HK-2 (cell line): ENCODE data around the gene PBX3.

Source experiments
- DNase-seq: peaks from one replicate; pipeline ENCODE4 v3.0.0-alpha.2; 2018; ENCODE audit not compliant: unreplicated experiment

Gene PBX3

GRCh38 chr9:125995006-125995405 is 247.8 kb downstream of the PBX3 start:
- no peak for DNase-seq

GRCh38 chr9:125995706-125996105 is 248.5 kb downstream of the PBX3 start:
- DNase-seq = no peak

DNA sequence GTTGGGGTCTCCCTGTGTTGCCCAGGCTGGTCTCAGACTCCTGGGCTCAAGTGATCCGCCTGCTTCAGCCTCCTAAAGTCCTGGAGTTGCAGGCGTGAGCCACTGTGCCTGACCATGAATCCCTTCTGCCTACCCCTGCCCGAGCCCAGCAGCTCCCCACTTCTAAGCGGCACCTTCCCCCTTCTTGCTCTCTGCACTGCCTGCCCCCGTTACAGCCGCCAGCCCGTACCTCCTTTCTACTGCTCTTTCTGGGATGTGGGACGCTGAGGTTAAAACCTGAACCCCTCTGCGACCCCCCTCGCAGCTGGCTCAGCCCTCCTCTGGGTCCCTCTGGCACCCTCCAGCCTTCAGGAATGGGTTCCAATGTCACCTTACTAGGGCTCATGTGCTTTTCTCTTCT is 249.6 kb downstream of the PBX3 start:
- no peak for DNase-seq

DNA sequence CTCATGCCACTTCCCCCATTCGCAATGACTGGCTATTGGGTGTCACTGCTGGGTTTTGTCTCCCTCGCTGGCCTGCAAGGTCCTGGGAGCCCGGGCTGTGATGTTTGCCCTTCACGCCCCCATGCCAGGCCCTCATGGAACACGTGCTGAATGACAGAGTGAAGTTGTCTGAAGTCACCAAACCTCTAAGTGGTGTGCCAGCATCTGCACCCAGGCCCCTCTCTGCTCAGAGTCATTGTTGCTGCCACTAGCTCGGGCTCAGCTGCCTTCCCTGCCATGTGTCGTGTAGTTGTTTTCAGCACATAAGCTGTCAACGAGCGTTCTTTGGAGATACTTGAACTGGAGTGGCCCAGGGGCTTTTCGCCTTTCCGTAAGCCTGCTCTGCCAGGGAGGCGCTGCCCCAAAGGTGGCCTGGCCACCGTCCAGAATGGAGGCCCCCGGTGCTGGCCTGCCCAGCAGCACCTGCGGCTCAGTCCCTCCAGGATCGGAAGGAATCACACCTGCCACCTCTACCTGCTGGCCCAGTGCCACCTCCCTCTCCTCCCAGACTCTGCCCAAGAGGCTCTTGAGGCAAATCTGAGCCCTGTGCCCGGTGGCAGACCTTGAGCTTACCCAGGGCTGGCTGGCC is 250.1 kb downstream of the PBX3 start:
- DNase-seq = no peak

DNA sequence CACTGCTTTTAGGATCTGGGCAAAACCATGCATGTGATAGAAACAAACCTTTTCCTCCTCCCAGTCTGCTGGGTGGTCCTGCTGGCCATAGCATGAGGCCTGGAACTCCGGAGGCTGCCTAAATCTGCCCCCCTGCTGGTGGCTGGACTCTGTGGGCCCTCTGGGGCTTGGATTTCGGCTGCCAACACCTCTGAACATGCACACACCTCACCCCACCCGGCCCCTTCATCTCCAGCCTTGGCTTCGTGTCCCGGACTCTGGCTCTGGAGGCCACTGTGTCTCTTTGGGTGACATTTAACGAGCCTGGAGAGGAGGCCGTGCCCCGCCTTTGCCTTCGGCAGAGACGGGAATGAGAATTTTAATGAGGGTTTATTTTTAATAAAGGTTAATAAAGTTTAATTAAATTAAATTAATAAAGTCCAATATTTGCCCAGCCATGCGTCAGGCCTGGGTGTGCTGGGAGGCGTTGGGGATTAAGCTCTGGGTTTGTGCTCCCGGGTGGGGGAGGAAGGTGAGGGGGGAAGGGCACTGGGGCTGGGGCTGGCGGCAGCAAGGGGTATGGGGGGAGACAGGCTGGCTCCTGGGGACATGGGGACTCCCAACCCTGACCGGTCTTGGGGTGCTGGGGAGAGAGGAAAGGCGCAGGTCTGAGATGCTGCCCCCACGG is 251.8 kb downstream of the PBX3 start:
- no peak for DNase-seq

DNA sequence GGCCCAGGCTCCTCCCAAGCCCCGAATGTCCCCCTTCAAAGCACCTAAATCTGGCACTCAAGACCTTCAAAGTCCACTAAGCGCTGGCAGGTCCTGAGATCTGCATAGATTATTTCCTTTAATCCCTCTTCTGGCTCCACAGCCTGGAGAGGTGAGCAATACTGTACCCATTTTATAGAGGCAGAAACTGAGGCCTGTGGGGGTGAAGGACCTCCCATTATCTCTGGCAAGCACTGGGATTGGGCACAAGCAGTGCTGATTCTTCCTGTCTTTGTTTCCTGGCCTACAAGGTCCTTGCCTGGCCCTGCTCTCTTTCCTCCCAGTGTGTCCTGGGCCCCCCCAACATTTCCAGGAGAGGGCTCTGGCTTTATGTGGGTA is 252.3 kb downstream of the PBX3 start:
- DNase-seq = no peak

GRCh38 chr9:126000256-126000655 is 253.1 kb downstream of the PBX3 start:
- no peak for DNase-seq

DNA sequence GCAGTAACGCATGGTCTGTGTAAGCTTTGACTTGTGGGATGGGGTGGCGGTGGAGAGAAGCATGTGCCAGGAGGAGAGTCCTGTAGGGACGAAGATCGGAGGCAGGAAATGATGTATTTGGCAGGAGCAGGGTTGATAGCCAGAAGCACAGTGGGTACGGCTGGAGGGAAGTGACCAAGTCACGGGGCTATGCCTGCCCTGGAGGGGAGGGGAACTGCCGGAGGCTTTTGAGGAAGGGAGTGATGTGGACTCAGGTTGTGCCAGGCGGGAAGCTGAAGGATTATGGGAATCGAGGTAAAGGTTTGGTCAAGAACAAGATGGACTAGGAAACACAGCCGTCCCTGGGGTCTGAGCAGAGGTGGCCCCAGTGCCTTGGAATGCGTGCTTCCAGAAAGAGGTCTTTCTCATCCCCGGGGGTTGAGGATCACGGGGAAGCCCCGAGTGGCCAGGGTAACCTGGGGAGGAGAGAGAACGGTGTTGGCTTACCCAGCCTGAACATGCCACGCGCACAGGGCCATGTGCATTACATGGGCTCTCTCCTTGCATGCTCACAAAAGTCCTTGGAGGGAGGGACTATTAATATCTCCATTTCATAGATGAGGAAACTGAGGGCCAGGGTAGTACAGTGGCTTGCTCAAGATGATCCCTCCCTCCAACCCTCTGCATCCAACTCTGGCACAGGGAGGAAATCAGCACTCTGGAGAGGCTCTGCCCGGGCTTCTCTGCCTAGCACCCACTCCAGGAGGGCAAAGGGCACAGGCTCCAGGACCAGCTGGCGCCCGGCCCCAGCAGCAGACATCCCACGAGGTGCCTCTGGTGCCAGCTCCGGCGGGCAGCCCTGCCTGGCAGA is 253.8 kb downstream of the PBX3 start:
- DNase-seq = no peak

DNA sequence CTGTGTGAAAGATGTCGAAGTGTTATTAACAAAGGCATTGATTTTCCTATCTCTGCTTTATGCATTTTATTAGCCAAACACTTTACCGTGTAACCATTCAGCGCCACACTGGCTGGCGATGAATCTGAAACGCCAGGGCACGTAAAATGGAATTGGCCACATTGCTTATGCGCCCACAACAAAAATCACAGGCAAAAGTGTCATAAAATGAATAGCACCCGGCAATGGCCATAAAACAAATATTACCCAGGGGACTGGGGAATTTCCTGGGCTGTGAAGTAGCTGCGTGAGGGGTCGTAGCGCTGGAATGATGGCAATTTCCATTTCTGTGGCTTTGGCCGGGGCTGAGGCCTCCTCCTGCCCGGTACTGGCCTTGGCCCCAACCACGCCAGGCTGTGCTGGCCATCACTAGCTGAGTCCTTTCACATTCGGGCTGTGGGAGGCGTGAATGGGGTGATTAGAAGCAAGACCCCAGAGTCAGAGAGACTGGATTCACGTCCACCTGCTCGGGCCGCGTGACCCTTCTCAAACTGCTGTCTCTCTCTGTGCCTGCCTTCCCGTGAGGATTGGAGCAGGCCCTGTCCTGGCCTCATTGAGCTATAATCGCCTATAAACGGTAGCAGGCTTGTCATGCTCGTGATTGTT is 254.5 kb downstream of the PBX3 start:
- DNase-seq = no peak

- no peak for DNase-seq
Measured at GRCh38 chr9:126002476-126003350, 255.5 kb downstream of the PBX3 start.

GRCh38 chr9:126009047-126009446 is 261.9 kb downstream of the PBX3 start:
- no peak for DNase-seq

DNA sequence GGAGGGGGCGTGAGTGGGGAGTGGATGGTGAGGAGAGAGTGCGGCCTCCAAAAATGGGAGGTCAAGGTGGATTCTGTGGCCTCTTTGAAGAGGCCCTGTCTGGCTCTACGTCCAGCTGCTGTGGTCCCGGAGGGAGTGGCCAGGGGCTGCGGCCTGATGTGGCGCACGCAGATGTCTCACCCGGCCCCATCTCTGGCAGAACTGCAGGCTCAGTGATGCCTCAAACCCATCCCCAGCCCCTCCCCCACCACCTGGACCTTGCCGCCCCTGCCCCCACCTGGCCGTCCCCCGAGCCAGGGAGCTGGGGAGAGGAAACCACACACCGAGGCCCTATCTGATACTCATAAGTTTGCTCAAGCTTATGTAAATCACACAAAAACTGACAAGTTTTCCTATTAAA is 267.6 kb downstream of the PBX3 start:
- no peak for DNase-seq

- DNase-seq = no peak
Measured at GRCh38 chr9:126015424-126015823, 268.3 kb downstream of the PBX3 start.

DNA sequence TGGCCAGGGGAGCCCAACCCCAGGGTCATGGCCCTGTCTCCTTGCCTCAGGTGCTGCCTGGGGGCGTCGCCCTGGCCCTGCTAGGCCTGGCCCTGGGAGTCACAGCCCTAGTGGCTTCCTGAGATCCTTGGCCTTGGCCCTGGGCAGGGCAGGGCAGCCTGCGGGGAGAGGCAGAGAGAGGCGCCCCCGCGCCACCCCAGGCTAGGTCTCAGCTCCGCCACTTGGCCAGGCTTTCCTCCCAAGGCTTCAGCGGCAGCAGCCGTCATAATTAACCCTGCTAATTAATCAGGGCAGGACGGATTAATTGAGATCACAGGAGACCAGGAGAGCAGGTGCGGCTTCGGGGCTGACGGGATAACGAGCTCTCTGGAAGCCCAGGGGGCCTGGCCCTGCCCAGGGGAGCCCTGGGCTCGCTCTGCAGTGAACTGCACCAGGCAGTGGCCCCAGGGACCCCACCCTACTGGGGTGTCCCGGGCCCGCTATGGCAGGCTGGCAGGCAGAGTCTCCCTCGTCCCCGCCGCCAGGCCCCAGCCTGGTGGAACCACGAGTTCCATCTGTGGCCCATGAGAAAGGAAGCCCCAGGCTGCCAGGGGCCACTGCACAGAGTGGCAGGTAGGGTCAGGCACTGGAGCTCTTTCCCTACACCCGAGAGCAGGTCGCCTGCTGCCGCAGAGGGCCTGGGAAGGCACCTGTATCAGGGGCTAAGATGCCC is 269.6 kb downstream of the PBX3 start:
- no peak for DNase-seq
